Mesenchymal stem cell (in vitro differentiated cells and primary cell): ENCODE results near the gene IKBKE.
A peak's percentile ranks its signal among the peaks of the same experiment; 100 is the strongest.

Experiments
- DNase-seq: peaks from one replicate; pipeline ENCODE4 v3.0.0-alpha.2; 2013
- H2AFZ ChIP-seq: one replicate; pipeline ENCODE4 v1.6.1; 2013; ENCODE audit warnings: low read depth, mild to moderate bottlenecking, control low read depth, inconsistent platforms, low read length, moderate library complexity
- H2AK5ac ChIP-seq: 2 replicates; pipeline ENCODE4 v1.6.1; 2013; ENCODE audit warnings: low read length, moderate library complexity, mild to moderate bottlenecking, inconsistent platforms; ENCODE audit not compliant: severe bottlenecking
- H2BK120ac ChIP-seq: one replicate; pipeline ENCODE4 v1.6.1; 2013; ENCODE audit warnings: low read depth, mild to moderate bottlenecking, inconsistent platforms, low read length, moderate library complexity
- H2BK12ac ChIP-seq, 2 experiments: one replicate each; pipeline ENCODE4 v1.6.1; 2013; ENCODE audit warnings: inconsistent platforms in 2 of 2, low read length in 2 of 2, mild to moderate bottlenecking in 2 of 2, moderate library complexity in 2 of 2, control low read depth in 1 of 2
- H2BK15ac ChIP-seq: one replicate; pipeline ENCODE4 v1.6.1; 2013; ENCODE audit warnings: mild to moderate bottlenecking, low read depth, inconsistent platforms; ENCODE audit not compliant: poor library complexity, severe bottlenecking
- H2BK5ac ChIP-seq: 2 replicates; pipeline ENCODE4 v1.6.1; 2013; ENCODE audit warnings: low read depth, mild to moderate bottlenecking, low read length, control low read depth, inconsistent platforms; ENCODE audit not compliant: poor library complexity, severe bottlenecking
- H3K14ac ChIP-seq, 2 experiments: one replicate each; pipeline ENCODE4 v1.6.1; 2013; ENCODE audit warnings: inconsistent platforms in 2 of 2, low read length in 2 of 2, control low read depth in 1 of 2, mild to moderate bottlenecking in 1 of 2, moderate library complexity in 1 of 2
- H3K18ac ChIP-seq, 2 experiments: one replicate each; pipeline ENCODE4 v1.6.1; 2013; ENCODE audit warnings: inconsistent platforms in 2 of 2, low read length in 2 of 2, control low read depth in 1 of 2, low read depth in 1 of 2, mild to moderate bottlenecking in 1 of 2
- H3K23ac ChIP-seq, 2 experiments: one replicate each; pipeline ENCODE4 v1.6.1; 2013; ENCODE audit warnings: inconsistent platforms in 2 of 2, low read length in 2 of 2, mild to moderate bottlenecking in 2 of 2, moderate library complexity in 2 of 2, control low read depth in 1 of 2
- H3K27ac ChIP-seq: 2 replicates; pipeline ENCODE4 v1.5.1; 2013; ENCODE audit warnings: mild to moderate bottlenecking, moderate library complexity, low read length, control low read depth, inconsistent platforms; ENCODE audit not compliant: poor library complexity, severe bottlenecking
- H3K27me3 ChIP-seq, 2 experiments: 2 replicates each; pipeline versions ENCODE4 v1.6.1 to v1.7.0; 2013; ENCODE audit warnings: low read length in 2 of 2, mild to moderate bottlenecking in 2 of 2, moderate library complexity in 2 of 2, control low read depth in 1 of 2, inconsistent platforms in 1 of 2; ENCODE audit not compliant: control insufficient read depth in 1 of 2, insufficient read depth in 1 of 2
- H3K36me3 ChIP-seq, 2 experiments: 2 replicates each; pipeline versions ENCODE4 v1.6.1 to v1.7.0; 2013; ENCODE audit warnings: low read length in 2 of 2, control low read depth in 1 of 2, inconsistent platforms in 1 of 2, low read depth in 1 of 2, mild to moderate bottlenecking in 1 of 2; ENCODE audit not compliant: insufficient read depth in 2 of 2, control insufficient read depth in 1 of 2
- H3K4ac ChIP-seq, 2 experiments: one replicate each; pipeline ENCODE4 v1.6.1; 2013; ENCODE audit warnings: inconsistent platforms in 2 of 2, low read length in 2 of 2, mild to moderate bottlenecking in 2 of 2, moderate library complexity in 2 of 2, control low read depth in 1 of 2, low read depth in 1 of 2
- H3K4me1 ChIP-seq: 2 replicates; pipeline ENCODE4 v1.6.1; 2013; ENCODE audit warnings: low read depth, low read length, control low read depth; ENCODE audit not compliant: control insufficient read depth, insufficient read depth
- H3K4me2 ChIP-seq: 2 replicates; pipeline ENCODE4 v1.6.1; 2013; ENCODE audit warnings: low read length, mild to moderate bottlenecking, inconsistent platforms; ENCODE audit not compliant: poor library complexity, severe bottlenecking
- H3K4me3 ChIP-seq, 2 experiments: 2 replicates each; pipeline versions ENCODE4 v1.5.1 to v1.7.0; 2013; ENCODE audit warnings: low read length in 2 of 2, mild to moderate bottlenecking in 2 of 2, control low read depth in 1 of 2, low read depth in 1 of 2; ENCODE audit not compliant: insufficient read depth in 1 of 2
- H3K79me1 ChIP-seq: replicated peaks from 2 replicates; pipeline ENCODE4 v1.6.1; 2013; ENCODE audit warnings: mild to moderate bottlenecking, control low read depth, low read length, inconsistent platforms; ENCODE audit not compliant: poor library complexity, severe bottlenecking
- H3K9ac ChIP-seq: 2 replicates; pipeline ENCODE4 v1.7.0; 2013; ENCODE audit warnings: mild to moderate bottlenecking, low read length, moderate library complexity
- H3K9me3 ChIP-seq: 2 replicates; pipeline ENCODE4 v1.7.0; 2013; ENCODE audit warnings: mild to moderate bottlenecking, low read length; ENCODE audit not compliant: control insufficient read depth
- H4K8ac ChIP-seq: one replicate; pipeline ENCODE4 v1.6.1; 2013; ENCODE audit warnings: inconsistent platforms, mild to moderate bottlenecking, low read length, moderate library complexity
- H4K91ac ChIP-seq: one replicate; pipeline ENCODE4 v1.6.1; 2013; ENCODE audit warnings: mild to moderate bottlenecking, low read length, inconsistent platforms
- WGBS: methylation state at CpG from one replicate; pipeline ENCODE4 v1.1.7; 2013; ENCODE audit warnings: mixed read lengths; 5-methylcytosine and 5-hydroxymethylcytosine counted together

IKBKE gene

GRCh38 chr1:206445911-206446356 lies 24.3 kb upstream of the IKBKE start:
- Histone ChIP-seq H3K36me3 (peaks cover 52 to 91% of the 10 kb centered on the region in 2 experiments), H3K4me2 (no peak overlapping the region), H4K8ac (peak overlapping the region; percentile 47), H3K14ac (no peak overlapping the region), H2BK12ac (no peak overlapping the region), H3K4me3 (no peak overlapping the region), H3K4me1 (peaks cover 4% of the 10 kb centered on the region), H3K27ac (no peak overlapping the region), H3K18ac (no peak overlapping the region), H3K23ac (no peak overlapping the region), H3K79me1 (peaks cover 5% of the 10 kb centered on the region), H2AFZ (no peak overlapping the region), H3K4ac (no peak overlapping the region), H2BK5ac (no peak overlapping the region), H4K91ac (no peak overlapping the region), H3K9ac (no peak overlapping the region), H2AK5ac (no peak overlapping the region), H2BK15ac (no peak overlapping the region), H3K27me3 (no peaks in the 10 kb centered on the region), H2BK120ac (no peak overlapping the region), H3K9me3 (no peaks in the 10 kb centered on the region)
- 99% methylated on average over 7 of the region's 8 CpGs for WGBS
- DNase-seq = no peak

GRCh38 chr1:206446688-206447421 lies 23.4 kb upstream of the IKBKE start:
- no peak overlapping the region for H3K23ac ChIP-seq
- no peak overlapping the region for H2BK5ac ChIP-seq
- no peak overlapping the region for H3K18ac ChIP-seq
- H3K27me3 ChIP-seq = no peaks in the 10 kb centered on the region
- peaks cover 53 to 91% of the 10 kb centered on the region in 2 experiments for H3K36me3 ChIP-seq
- H3K4me1 ChIP-seq = peaks cover 4% of the 10 kb centered on the region
- no peak overlapping the region for H2BK12ac ChIP-seq
- H3K27ac ChIP-seq = no peak overlapping the region
- no peak overlapping the region for H3K4ac ChIP-seq
- peaks cover 3% of the 10 kb centered on the region for H3K79me1 ChIP-seq
- no peak overlapping the region for H4K91ac ChIP-seq
- H3K9ac ChIP-seq = no peak overlapping the region
- DNase-seq = no peak
- no peak overlapping the region for H3K4me3 ChIP-seq
- H3K14ac ChIP-seq = no peak overlapping the region
- H2AK5ac ChIP-seq = no peak overlapping the region
- no peak overlapping the region for H2BK15ac ChIP-seq
- H3K4me2 ChIP-seq = no peak overlapping the region
- H3K9me3 ChIP-seq = no peaks in the 10 kb centered on the region
- WGBS = 89% methylated on average over 10 of the region's 11 CpGs
- no peak overlapping the region for H4K8ac ChIP-seq
- H2BK120ac ChIP-seq = no peak overlapping the region
- H2AFZ ChIP-seq = no peak overlapping the region

- Histone ChIP-seq H3K4me1 (no peaks in the 10 kb centered on the region), H3K23ac (no peak overlapping the region), H3K4me3 (no peak overlapping the region), H3K9me3 (no peaks in the 10 kb centered on the region), H3K4me2 (no peak overlapping the region), H3K27ac (no peak overlapping the region), H3K9ac (no peak overlapping the region), H3K14ac (no peak overlapping the region), H4K91ac (no peak overlapping the region), H3K79me1 (no peaks in the 10 kb centered on the region), H2AK5ac (no peak overlapping the region), H2BK5ac (no peak overlapping the region), H3K4ac (no peak overlapping the region), H4K8ac (no peak overlapping the region), H2BK120ac (no peak overlapping the region), H2AFZ (no peak overlapping the region), H2BK15ac (no peak overlapping the region), H2BK12ac (no peak overlapping the region), H3K18ac (no peak overlapping the region), H3K36me3 (peaks cover 48 to 91% of the 10 kb centered on the region in 2 experiments), H3K27me3 (no peaks in the 10 kb centered on the region)
- DNase-seq = no peak
- WGBS = 94% methylated on average over 3 of the region's 3 CpGs
These were observed 22.9 kb upstream of the IKBKE start for GRCh38 chr1:206447422-206447765.

- Histone ChIP-seq H4K8ac (no peak overlapping the region), H2BK12ac (no peak overlapping the region), H4K91ac (no peak overlapping the region), H3K4me3 (no peak overlapping the region), H3K27ac (no peak overlapping the region), H3K4ac (no peak overlapping the region), H2BK5ac (no peak overlapping the region), H3K4me1 (no peaks in the 10 kb centered on the region), H3K27me3 (no peaks in the 10 kb centered on the region), H3K18ac (no peak overlapping the region), H2AFZ (no peak overlapping the region), H2BK15ac (no peak overlapping the region), H3K36me3 (peaks cover 48 to 89% of the 10 kb centered on the region in 2 experiments), H3K9me3 (no peaks in the 10 kb centered on the region), H3K23ac (no peak overlapping the region), H3K14ac (no peak overlapping the region), H2BK120ac (no peak overlapping the region), H3K4me2 (no peak overlapping the region), H3K79me1 (no peaks in the 10 kb centered on the region), H2AK5ac (no peak overlapping the region), H3K9ac (no peak overlapping the region)
- 100% methylated on average over 3 of the region's 4 CpGs for WGBS
- DNase-seq = no peak
These were observed 22.5 kb upstream of the IKBKE start for GRCh38 chr1:206447792-206448191.
